Esophagus squamous epithelium (tissue), 5 donors: ENCODE measurements around the gene TNFRSF25. TPM values are rescaled to one million over a fixed set of nuclear protein-coding genes. Genes with fewer than 3 reads are reported as not detected.

Source experiments
- DNase-seq: peaks from one replicate; lab custom pipeline; 2025; lab: John Stamatoyannopoulos, UW
- H3K27ac ChIP-seq, 4 donors: fragments of 200-600 bp; sonication (generic); one replicate each; pipeline ENCODE4 v1.5.1; 2016 to 2019; ENCODE audit warnings: mild to moderate bottlenecking in 1 of 4
- H3K27me3 ChIP-seq, 4 donors: fragments of 200-600 bp; sonication (generic); 1 replicate in 3 of 4; 2 replicates in 1 of 4; pipeline versions ENCODE4 v1.5.1 to v1.6.0; 2017 to 2021; ENCODE audit warnings: antibody characterized with exemption in 1 of 4
- H3K36me3 ChIP-seq, 3 donors: fragments of 200-600 bp; sonication (generic); one replicate each; pipeline ENCODE4 v1.5.1; 2016 to 2019
- H3K4me1 ChIP-seq, 3 donors: fragments of 200-600 bp; sonication (generic); one replicate each; pipeline ENCODE4 v1.5.1; 2017 to 2019
- H3K4me3 ChIP-seq, 4 donors: fragments of 200-600 bp; sonication (generic); 1 replicate in 3 of 4; 2 replicates in 1 of 4; pipeline ENCODE4 v1.5.1; 2016 to 2019; ENCODE audit warnings: mild to moderate bottlenecking in 2 of 4, moderate library complexity in 1 of 4
- H3K9me3 ChIP-seq, 3 donors: fragments of 200-600 bp; sonication (generic); one replicate each; pipeline ENCODE4 v1.5.1; 2016 to 2019
- CTCF ChIP-seq, 6 experiments: fragments of 450-650 bp in 4 of 6; fragments of 200-600 bp in 2 of 6; sonication (generic) in 2 of 6; IDR thresholded peaks; one replicate each; pipeline ENCODE4 v1.5.1; 2016 to 2019; ENCODE audit warnings: antibody characterized with exemption in 6 of 6, mild to moderate bottlenecking in 4 of 6, moderate library complexity in 4 of 6
- POLR2A ChIP-seq, 4 donors: fragments of 450-650 bp; IDR thresholded peaks; one replicate each; pipeline ENCODE4 v1.6.1; 2017; ENCODE audit warnings: antibody characterized with exemption in 4 of 4, mild to moderate bottlenecking in 4 of 4, moderate library complexity in 3 of 4
- WGBS, 2 donors: methylation state at CpG; one replicate each; pipeline ENCODE4 v1.1.5; 2018; 5-methylcytosine and 5-hydroxymethylcytosine counted together
- intact Hi-C: fragments of 100-400 bp; cut with DNase I; formaldehyde crosslinking; loops from one replicate; pipeline ENCODE4 v1.15.0; 2022
- total RNA-seq, 4 donors: library from RNA; depleted of rRNA; stranded (reverse); fragments of >200 nt; gene quantifications; one replicate each; pipeline ENCODE4 v1.1.0, GENCODE V29; 2016
- donor health status: DM: yes; HTN: yes; CAD: no.

TNFRSF25 gene
- total RNA-seq, 4 donors from 2014 or later: 22.1 to 47.3 (median 34.3) TPM

GRCh38 chr1:6505367-6506209 lies 39.6 kb upstream of the TNFRSF25 start:
- peaks cover 0 to 28% (median 0%) of the 10 kb centered on the region in 4 donors for H3K27me3 ChIP-seq
- 89 to 94% methylated on average over 9 to 14 of the region's 31 CpGs for WGBS, 2 donors

GRCh38 chr1:6504887-6505286 lies 38.9 kb upstream of the TNFRSF25 start:
- Histone ChIP-seq H3K4me3 (no peak overlapping the region), H3K27ac (no peak overlapping the region), H3K4me1 (peaks cover 0 to 25% (median 11%) of the 10 kb centered on the region in 3 donors), H3K27me3 (peaks cover 0 to 28% (median 0%) of the 10 kb centered on the region in 4 donors), H3K36me3 (no peaks in the 10 kb centered on the region), H3K9me3 (no peaks in the 10 kb centered on the region)
- TF ChIP-seq POLR2A (IDR thresholded peaks at IDR 0.05): no peak
- no peak for TF ChIP-seq CTCF (IDR thresholded peaks at IDR 0.05)
- intact Hi-C loops: no loop called here
- DNase-seq: no peak
- 93 to 95% methylated on average over 10 to 12 of the region's 15 CpGs for WGBS, 2 donors

More at GRCh38 chr1:6505367-6506209, 39.6 kb upstream of the TNFRSF25 start:
- peaks cover 0 to 24% (median 11%) of the 10 kb centered on the region in 3 donors for H3K4me1 ChIP-seq
- H3K9me3 ChIP-seq: no peaks in the 10 kb centered on the region
- DNase-seq: no peak
- no peak for TF ChIP-seq POLR2A (IDR thresholded peaks at IDR 0.05)
- TF ChIP-seq CTCF (IDR thresholded peaks at IDR 0.05): no peak
- intact Hi-C loops: no loop called here
- no peaks in the 10 kb centered on the region for H3K36me3 ChIP-seq
- no peak overlapping the region for H3K4me3 ChIP-seq
- H3K27ac ChIP-seq: no peak overlapping the region

DNA sequence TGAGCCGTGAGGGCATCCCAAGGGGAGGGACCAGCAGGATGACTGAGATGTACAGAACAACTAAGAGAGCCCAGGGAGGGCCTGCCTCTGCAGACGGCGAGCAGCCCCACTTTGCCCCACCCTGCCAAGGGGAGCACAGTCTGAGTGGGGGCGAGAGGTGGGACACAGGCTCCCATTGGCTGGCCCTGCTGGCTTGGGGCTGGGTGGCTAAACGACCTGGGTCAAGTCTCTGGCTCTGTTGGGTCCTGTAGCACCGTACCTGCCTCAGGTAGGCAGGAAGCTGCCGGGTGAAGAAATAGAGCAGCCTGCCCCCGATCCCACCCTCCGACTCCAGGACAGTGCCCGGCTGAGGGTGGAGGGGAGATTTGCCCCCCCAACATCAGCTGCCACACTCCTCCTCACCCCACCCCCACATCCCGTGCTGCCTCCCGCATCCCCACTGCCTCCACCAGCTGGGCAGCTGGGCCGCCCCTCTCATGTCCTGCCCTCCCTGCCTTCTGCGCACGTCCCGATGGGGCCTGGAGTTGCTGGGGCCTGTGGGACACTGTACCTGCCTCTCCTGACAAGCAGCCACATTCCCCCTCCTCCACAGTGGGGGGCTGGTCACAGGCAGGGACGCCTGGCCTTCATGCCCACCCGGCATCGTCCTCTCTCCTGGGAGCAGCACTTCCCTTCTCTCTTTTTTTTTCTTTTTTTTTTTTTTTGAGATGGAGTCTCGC lies 38.1 kb upstream of the TNFRSF25 start:
- DNase-seq: no peak
- 84 to 85% methylated on average over 9 to 10 of the region's 20 CpGs for WGBS, 2 donors
- peaks cover 0 to 30% (median 0%) of the 10 kb centered on the region in 4 donors for H3K27me3 ChIP-seq
- no peaks in the 10 kb centered on the region for H3K36me3 ChIP-seq
- TF ChIP-seq CTCF (IDR thresholded peaks at IDR 0.05) (no peak), POLR2A (IDR thresholded peaks at IDR 0.05) (no peak)
- H3K4me3 ChIP-seq: no peak overlapping the region
- H3K4me1 ChIP-seq: peaks cover 0 to 27% (median 11%) of the 10 kb centered on the region in 3 donors
- no peaks in the 10 kb centered on the region for H3K9me3 ChIP-seq
- no peak overlapping the region for H3K27ac ChIP-seq
- intact Hi-C loops: no loop called here

GRCh38 chr1:6502000-6502891 lies 36.3 kb upstream of the TNFRSF25 start:
- no peak for DNase-seq
- Histone ChIP-seq H3K27ac (peak overlapping the region in 2 of 4 donors; percentile 21 to 44), H3K4me3 (no peak overlapping the region), H3K9me3 (no peaks in the 10 kb centered on the region), H3K27me3 (peaks cover 0 to 20% (median 0%) of the 10 kb centered on the region in 4 donors), H3K36me3 (no peaks in the 10 kb centered on the region), H3K4me1 (peaks cover 9 to 44% (median 21%) of the 10 kb centered on the region in 3 donors)
- intact Hi-C loops: no loop called here
- TF ChIP-seq CTCF (IDR thresholded peaks at IDR 0.05): no peak
- TF ChIP-seq POLR2A (IDR thresholded peaks at IDR 0.05): no peak
- 60% methylated on average over 13 of the region's 31 CpGs; no CpG with 5 or more reads in 1 of the 2 donors for WGBS, 2 donors
